ENCODE data around the gene ATP2C2. TPM values are rescaled to one million over a fixed set of nuclear protein-coding genes. Genes with fewer than 3 reads are reported as not detected.

ATP2C2 gene
- total RNA-seq, 2 experiments from 2014 or later: not detected

DNA sequence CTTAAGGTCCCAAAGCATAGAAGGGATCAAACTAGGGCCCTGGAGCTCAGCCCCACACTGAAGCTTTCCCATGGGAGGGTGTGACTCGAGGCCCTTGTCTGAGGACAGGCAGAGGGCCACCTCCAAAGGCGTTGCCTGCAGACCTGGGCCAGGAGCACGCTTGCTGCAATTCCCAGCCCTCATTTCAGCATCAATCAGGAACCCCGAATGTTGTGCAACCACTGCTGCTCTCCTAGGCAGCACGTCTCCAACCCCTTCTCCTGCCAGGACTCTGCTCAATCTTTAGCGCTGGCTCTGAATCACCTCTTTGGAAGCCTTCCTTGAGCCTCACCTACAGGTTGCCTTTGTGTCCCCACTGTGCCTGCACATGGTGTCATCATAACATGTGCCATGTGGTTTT lies 14.0 kb upstream of the ATP2C2 start:
- no peak overlapping the region for H3K27ac ChIP-seq (ENCODE audit: low read depth in 1 of 2, low read length in 2 of 2)
- ATAC-seq (ENCODE audit: poor library complexity) (no peak), DNase-seq (no peak)
- no peak overlapping the region for H3K4me3 ChIP-seq (ENCODE audit: low read length)
- H3K36me3 ChIP-seq (ENCODE audit: insufficient read depth, low read length): no peaks in the 10 kb centered on the region
- peaks cover 13% of the 10 kb centered on the region for H3K27me3 Mint-ChIP-seq
- no peaks in the 10 kb centered on the region for H3K9me3 ChIP-seq (ENCODE audit: control insufficient read depth in 1 of 2, insufficient read depth in 1 of 2, low read length in 2 of 2)
- ChIA-PET CTCF (no interaction called here), POLR2A (no interaction called here)
- H3K36me3 Mint-ChIP-seq (ENCODE audit: low read depth): no peaks in the 10 kb centered on the region
- no peaks in the 10 kb centered on the region for H3K9me3 Mint-ChIP-seq
- no peak overlapping the region for H3K27ac Mint-ChIP-seq
- no peaks in the 10 kb centered on the region for H3K27me3 ChIP-seq (ENCODE audit: control insufficient read depth in 1 of 2, insufficient read depth in 2 of 2, low read length in 2 of 2)
- intact Hi-C loops (cut with DNase I, micrococcal nuclease): no loop called here
- H3K4me1 ChIP-seq (ENCODE audit: insufficient read depth, low read length): no peaks in the 10 kb centered on the region
- H3K4me1 Mint-ChIP-seq (ENCODE audit: low read depth): peaks cover 6% of the 10 kb centered on the region
- H3K4me3 Mint-ChIP-seq: no peak overlapping the region
- TF ChIP-seq CTCF (IDR thresholded peaks at IDR 0.05): no peak

DNA sequence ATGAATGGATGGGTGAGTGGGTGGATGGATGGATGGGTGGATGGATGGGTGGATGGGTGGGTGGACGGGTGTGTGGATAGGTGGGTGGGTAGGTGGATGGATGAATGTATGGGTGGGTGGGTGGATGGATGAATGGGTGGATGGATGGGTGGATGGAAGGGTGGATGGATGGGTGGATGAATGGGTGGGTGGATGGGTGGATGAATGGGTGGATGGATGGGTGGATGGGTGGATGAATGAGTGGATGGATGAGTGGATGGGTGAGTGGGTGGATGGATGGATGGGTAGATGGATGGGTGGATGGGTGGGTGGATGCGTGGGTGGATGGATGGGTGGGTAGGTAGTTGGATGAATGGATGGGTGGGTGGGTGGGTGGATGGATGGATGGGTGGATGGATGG lies 13.2 kb upstream of the ATP2C2 start:
- no peak for DNase-seq
- H3K9me3 Mint-ChIP-seq: no peaks in the 10 kb centered on the region
- intact Hi-C loops (cut with DNase I, micrococcal nuclease): no loop called here
- no peaks in the 10 kb centered on the region for H3K36me3 Mint-ChIP-seq (ENCODE audit: low read depth)
- POLR2A ChIA-PET: no interaction called here
- H3K27ac Mint-ChIP-seq: no peak overlapping the region
- Histone ChIP-seq H3K27ac (ENCODE audit: low read depth in 1 of 2, low read length in 2 of 2) (no peak overlapping the region), H3K4me3 (ENCODE audit: low read length) (no peak overlapping the region), H3K4me1 (ENCODE audit: insufficient read depth, low read length) (peaks cover 5% of the 10 kb centered on the region), H3K27me3 (ENCODE audit: control insufficient read depth in 1 of 2, insufficient read depth in 2 of 2, low read length in 2 of 2) (no peaks in the 10 kb centered on the region), H3K36me3 (ENCODE audit: insufficient read depth, low read length) (no peaks in the 10 kb centered on the region), H3K9me3 (ENCODE audit: control insufficient read depth in 1 of 2, insufficient read depth in 1 of 2, low read length in 2 of 2) (no peaks in the 10 kb centered on the region)
- CTCF ChIA-PET: no interaction called here
- H3K4me3 Mint-ChIP-seq: no peak overlapping the region
- no peak for ATAC-seq (ENCODE audit: poor library complexity)
- TF ChIP-seq CTCF (IDR thresholded peaks at IDR 0.05): no peak
- peaks cover 14% of the 10 kb centered on the region for H3K4me1 Mint-ChIP-seq (ENCODE audit: low read depth)
- peaks cover 5% of the 10 kb centered on the region for H3K27me3 Mint-ChIP-seq

- no peak for TF ChIP-seq CTCF (IDR thresholded peaks at IDR 0.05)
- Histone ChIP-seq H3K27ac (ENCODE audit: low read depth in 1 of 2, low read length in 2 of 2) (no peak overlapping the region), H3K36me3 (ENCODE audit: insufficient read depth, low read length) (no peaks in the 10 kb centered on the region), H3K27me3 (ENCODE audit: control insufficient read depth in 1 of 2, insufficient read depth in 2 of 2, low read length in 2 of 2) (no peaks in the 10 kb centered on the region), H3K9me3 (ENCODE audit: control insufficient read depth in 1 of 2, insufficient read depth in 1 of 2, low read length in 2 of 2) (no peaks in the 10 kb centered on the region), H3K4me3 (ENCODE audit: low read length) (no peak overlapping the region), H3K4me1 (ENCODE audit: insufficient read depth, low read length) (peaks cover 12% of the 10 kb centered on the region)
- Mint-ChIP-seq H3K27me3 (peaks cover 4% of the 10 kb centered on the region), H3K9me3 (no peaks in the 10 kb centered on the region), H3K27ac (no peak overlapping the region), H3K36me3 (ENCODE audit: low read depth) (no peaks in the 10 kb centered on the region), H3K4me3 (no peak overlapping the region), H3K4me1 (ENCODE audit: low read depth) (peaks cover 20% of the 10 kb centered on the region)
- intact Hi-C loops (cut with DNase I, micrococcal nuclease): no loop called here
- DNase-seq (no peak), ATAC-seq (ENCODE audit: poor library complexity) (no peak)
- CTCF ChIA-PET: no interaction called here
- POLR2A ChIA-PET: no interaction called here
Observed at GRCh38 chr16:84356176-84356575, 12.2 kb upstream of the ATP2C2 start.

Data from CD4-positive, alpha-beta T cell (primary cell).